NCI-H1417 treated with DMSO at 0.1 percent for 48 hours (cell line): ENCODE data around the gene SEPTIN14.
"Not testable (repeated sequence)": the region's sequence is repeated elsewhere in the genome, so short reads cannot be mapped to it uniquely, and the experiment has no call there.

ENCODE experiments used
- DNase-seq: peaks from one replicate; lab custom pipeline; 2025; lab: John Stamatoyannopoulos, UW

Gene SEPTIN14

GRCh38 chr7:55784151-55784550 is 78.4 kb downstream of the SEPTIN14 start:
- DNase-seq: no peak

DNA sequence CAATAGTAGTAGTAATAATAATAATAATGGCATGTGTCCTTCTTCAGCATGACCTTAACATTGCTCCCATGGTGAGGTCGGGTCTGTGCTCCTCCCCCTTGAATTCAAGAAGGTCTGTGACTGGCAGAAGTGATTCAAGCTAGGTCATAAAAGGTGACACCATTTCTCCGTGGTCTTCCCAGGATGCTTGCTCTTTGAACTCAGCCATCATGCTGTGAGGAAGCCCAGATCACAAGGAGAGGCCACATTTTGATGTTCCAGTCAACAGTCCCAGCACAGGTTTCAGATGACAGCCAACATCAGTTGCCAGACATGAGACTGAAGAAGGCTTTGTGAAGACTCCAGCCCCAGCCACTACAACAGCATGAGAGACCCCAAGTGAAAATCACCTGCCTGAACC is 83.9 kb downstream of the SEPTIN14 start:
- DNase-seq: no peak

DNA sequence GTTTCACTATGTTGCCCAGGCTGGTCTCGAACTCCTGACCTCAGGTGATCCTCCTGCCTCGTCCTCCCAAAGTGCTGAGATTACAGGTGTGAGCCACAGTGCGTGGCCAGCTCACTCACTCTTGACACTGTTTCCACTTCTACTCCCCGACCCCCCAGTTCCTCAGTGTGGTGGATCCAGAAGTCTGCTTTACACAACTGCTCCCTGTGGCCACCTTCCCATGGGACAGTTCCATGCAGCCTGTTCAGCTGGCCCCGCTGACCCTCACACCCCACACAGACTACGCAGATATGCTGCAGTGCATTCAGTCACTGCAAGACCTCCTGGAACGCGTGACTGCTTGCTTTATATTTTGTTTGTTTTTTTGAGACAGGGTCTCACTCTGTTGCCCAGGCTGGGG is 86.4 kb downstream of the SEPTIN14 start:
- no peak for DNase-seq

DNA sequence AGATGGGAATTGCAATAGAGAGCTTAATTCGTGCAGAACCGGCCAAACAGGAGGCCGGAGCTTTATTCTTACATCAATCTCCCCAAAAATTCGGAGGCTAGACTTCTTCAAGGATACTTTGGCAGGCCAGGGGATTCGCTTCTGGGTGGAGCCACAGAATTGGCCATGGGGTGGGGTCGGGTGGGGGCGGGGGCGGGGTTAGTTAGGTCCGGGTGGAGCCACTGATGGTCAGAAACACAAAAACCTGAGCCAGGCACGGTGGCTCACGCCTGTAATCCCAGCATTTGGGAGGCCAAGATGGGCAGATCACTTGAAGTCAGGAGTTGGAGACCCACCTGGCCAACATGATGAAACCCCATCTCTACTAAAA is 87.5 kb downstream of the SEPTIN14 start:
- DNase-seq: no peak

DNA sequence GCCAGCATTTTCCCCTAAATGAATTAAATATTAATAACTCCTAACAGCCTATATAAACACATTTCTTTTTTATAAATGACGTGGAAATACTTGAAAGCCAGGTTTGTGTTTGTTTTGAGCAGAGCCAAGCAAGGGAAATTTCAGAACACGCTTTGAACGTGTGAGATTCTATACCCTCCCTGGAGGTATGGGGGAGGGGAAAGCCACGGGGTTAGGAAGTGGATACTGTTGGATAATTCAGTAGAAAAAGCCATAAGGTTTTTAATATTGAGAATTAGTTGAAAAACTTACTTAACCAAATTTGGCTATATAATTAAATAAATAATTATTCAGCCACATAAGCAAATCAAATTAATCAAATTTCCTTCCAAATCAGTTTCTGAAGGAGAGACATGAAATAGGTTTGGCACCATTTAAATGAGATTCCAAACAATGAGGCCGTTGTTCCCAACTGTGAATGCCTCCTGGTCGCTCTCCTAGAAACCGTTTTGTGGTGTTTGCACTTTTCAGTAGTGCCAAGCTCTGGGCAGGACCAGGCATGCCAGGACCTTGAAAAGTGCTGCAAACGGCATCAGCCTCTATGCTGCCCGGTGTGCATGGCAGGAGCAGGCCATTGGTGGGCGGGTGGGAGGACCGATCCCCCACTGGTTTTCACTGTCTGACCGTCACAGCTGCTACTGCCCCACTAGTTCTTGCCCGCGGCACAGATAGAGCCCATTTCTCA is 88.1 kb downstream of the SEPTIN14 start:
- peak; percentile 97 for DNase-seq

GRCh38 chr7:55770778-55771177 is 91.8 kb downstream of the SEPTIN14 start:
- no peak for DNase-seq

GRCh38 chr7:55753274-55753862 is 109.2 kb downstream of the SEPTIN14 start:
- not testable (repeated sequence) for DNase-seq

DNA sequence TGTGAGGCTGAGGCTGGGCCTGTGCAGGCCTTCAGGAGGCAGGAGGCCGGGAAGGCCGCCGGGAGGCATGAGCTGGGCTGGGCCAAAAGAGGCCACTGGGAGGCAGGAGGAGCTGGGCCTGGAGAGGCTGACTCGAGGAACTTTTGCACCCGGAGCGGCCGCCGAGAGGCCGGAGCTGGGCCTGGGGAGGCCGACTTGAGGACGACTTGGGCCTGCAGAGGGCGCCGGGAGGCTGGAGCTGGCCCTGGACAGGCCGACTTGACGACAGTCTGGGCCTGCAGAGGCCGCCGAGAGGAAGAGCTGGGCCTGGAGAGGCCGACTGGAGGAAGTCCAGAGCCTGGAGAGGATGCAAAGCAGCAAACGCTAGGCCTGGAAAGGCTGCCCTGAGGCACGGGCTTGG is 117.8 kb downstream of the SEPTIN14 start:
- DNase-seq: not testable (repeated sequence)
